Bone marrow (tissue), 2 donors: ENCODE data around the gene ADH1C.
"Not testable (repeated sequence)": the region's sequence is repeated elsewhere in the genome, so short reads cannot be mapped to it uniquely, and the experiment has no call there.

Experiments
- DNase-seq, 2 donors: peaks; one replicate each; lab custom pipeline; 2025; lab: John Stamatoyannopoulos, UW

Gene ADH1C

DNA sequence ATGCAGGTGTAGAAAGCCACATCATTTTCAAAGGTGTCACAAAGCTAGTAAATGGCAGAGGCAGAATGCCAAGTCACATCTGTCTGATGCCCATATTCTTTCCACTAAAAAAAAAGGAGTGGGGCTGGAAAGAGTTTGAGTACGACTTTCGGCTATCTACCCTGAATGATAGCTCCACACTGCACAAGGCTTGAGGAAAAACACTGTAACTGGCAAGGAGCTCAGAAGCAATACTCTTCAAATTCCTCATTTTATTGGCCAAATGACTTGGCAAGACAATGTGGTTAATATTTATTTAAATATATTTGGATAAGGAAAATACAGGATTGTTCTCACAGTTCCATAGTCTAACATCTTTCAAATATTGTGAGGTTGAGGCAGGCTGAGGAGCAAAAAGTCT, 5.4 kb upstream of the ADH1C start:
- no peak for DNase-seq

DNA sequence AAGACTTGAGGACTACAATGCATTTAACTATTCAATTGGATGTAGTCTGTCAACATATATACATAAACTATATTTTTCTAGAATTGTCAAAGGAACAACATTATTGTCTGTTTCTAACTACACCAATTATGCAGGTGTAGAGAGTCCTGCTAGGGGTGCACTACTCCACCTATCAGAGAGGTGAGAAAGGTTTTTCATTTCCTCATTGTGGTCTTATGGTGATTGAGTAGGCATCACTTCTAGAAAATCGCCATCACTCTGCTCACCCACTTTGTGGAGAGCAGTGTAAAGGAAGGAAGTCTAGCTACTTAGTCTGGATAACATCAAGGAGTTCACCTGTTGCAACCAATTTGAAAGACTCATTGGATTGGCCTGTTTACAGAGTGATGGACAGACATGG, 4.4 kb upstream of the ADH1C start:
- no peak for DNase-seq

DNA sequence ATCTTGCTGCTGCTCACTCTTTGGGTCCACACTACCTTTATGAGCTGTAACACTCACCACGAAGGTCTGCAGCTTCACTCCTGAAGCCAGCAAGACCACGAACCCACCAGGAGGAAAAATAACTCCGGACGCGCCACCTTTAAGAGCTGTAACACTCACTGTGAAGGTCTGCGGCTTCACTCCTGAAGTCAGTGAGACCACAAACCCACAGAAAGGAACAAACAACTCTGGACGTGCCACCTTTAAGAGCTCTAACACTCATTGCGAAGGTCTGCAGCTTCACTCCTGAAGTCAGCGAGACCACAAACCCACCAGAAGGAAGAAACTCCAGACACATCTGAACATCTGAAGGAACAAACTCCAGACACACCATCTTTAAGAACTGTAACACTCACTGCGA, 3.6 kb upstream of the ADH1C start:
- not testable (repeated sequence) for DNase-seq

DNA sequence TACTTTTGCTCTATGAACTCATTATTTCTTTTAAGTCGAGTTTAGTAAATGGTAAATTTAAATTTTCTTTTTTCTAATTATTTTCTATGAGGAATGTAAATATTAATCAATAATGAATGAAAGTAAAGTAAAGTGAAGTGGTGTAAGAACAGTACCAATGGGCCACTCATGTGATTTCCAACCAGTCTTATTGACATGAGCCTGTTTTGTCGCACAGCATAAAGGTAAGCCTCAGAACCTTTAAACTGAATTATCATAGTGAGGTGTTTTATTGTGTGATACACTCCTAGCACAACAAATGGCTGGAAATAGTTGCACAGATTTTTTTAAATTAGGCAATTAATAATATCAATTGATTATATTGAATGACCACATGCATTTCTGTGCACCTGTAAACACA, 1.1 kb downstream of the ADH1C start:
- DNase-seq, result no peak

DNA sequence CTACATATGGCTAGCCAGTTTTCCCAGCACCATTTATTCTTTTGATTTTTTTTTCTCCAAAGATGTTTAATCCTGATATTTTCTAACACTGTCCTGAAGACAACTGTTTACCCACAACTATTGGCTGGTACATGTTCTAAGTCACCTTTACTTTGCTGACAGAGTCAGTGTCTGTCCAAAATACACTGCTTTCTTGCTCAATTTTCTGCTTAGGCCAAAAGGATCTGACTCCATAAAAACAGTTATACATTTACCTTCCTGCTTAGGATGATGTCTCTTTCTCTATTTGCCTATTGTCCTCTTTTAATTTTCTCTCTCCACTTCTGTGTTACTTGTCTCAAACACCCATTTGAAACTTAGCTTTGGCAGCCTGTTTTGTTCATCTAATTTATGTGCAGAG, 3.2 kb downstream of the ADH1C start:
- DNase-seq, result no peak

DNA sequence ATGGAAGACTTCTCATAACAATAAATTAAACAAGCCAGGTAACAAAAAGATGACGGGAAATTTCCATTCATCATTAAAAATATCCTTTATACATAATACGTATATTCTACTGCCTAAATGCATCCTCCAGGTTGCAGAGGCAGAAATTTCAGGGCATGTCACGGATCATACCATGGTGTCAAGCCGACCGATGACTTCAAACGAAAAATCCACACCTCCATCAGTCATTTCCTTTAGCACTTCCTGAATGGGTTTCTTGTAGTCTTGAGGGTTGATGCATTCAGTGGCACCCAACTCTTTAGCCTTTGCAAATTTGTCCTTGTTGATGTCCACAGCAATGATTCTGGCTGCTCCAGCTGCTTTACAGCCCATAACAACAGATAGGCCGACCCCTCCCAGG, 9.9 kb downstream of the ADH1C start:
- DNase-seq, result not testable (repeated sequence)

DNA sequence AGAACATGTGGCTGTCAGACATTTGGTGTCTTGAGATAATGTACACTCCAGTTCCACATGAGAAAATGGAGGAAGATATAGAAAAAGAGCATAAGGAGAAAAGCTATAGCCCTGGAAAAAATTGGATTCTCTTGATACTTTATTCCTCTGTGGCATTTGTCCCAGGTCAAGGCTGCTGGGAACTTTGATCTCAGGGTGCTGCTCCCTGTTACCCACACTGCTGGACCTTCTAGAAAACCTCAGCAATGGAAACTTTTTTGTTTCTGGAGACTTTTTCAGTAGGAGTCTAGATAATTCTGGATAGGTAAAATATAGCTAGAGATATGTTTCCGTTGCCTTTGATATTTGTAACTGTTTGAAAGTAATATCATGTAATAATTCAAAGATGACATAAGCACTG, 11.1 kb downstream of the ADH1C start:
- no peak for DNase-seq

DNA sequence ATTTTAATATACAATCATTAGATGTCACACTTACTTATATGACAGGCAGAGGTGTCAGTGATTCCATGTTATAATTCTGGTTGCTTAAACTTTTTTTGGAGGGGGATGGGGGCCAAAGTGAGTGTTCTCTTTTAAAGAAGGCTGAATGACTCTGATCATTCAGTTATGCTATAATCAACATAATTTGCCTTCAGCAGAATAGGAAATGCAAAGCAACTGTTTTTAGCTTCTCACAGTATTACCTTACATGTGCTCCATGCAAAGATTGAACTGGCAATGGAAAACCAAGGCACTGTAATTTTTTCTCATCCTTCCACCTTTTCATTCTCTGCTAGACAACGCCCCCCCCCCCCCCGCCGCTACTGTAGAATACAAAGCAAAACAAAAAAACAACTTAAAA, 13.4 kb downstream of the ADH1C start:
- DNase-seq, result no peak

DNA sequence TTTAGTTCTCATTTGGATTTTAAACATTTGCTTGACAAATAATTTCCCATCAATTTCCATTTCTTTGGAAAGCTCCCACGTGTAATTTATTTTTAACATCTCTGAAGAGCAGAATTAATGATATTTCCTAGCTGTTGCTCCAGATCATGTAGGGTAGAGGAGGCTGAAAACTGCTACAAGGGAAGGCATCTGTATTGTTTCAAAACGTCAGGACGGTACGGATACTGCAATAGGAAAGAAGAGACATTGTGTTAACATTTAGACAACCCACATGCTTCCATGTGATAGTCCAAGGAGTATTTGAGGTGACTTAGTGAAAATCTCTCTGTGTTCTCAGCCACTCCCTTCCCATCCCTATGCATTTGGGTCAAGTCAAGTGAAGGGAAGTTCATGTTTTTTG, 16.0 kb downstream of the ADH1C start:
- DNase-seq, result no peak

DNA sequence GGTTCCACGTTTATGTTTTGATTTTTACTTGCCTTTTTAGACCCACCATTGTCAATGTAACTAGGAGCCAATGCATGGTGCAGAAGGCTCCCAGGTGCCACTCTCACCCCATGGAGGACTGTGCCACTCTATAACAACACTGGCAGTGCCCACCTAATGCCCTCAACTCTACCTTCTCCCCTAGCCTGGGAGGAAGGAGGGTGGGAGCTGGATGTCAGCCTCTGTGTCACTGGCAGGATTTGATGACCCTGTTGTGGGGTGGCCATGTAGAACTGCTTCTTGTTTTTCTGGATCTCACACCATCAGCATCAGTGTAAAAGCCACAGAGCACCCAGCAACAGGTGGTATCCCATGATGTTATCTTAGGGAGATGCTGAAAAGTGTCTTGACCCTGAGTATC, 17.7 kb downstream of the ADH1C start:
- DNase-seq, result no peak

DNA sequence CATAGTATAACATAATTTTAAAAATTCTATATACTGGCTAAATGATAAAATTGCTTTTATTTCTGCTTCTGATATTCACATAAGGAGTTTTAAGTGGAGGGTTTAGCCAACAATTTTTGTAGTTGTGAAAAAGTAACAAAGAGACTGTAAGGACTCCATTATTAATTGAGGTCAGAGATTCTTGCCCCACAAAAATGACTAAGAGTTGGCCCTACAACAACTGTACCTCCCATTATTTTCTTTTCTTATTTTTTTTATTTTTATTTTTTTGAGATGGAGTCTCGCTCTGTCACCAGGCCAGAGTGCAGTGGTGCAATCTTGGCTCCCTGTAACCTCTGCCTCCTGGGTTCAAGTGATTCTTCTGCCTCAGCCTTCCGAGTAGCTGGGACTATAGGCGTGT, 21.9 kb downstream of the ADH1C start:
- no peak for DNase-seq

DNA sequence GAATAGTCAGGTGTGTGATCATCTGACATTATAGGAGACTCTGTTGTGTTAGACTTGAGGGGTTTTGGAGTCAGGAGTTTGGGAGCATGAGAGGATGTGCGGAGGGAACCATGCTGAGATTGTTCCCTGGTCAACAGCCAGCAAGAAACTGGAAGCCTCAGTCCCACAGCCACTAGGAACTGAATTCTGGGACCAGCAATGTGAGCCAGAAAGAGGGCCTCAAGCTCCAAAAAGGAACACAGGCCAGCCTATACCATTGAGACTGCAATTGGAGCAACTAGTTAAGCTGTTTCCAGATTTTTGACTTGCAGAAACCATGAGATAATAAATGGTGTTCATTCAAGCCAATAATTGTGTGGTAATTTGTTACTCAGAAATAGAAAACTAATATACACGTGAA, 22.7 kb downstream of the ADH1C start:
- no peak for DNase-seq

DNA sequence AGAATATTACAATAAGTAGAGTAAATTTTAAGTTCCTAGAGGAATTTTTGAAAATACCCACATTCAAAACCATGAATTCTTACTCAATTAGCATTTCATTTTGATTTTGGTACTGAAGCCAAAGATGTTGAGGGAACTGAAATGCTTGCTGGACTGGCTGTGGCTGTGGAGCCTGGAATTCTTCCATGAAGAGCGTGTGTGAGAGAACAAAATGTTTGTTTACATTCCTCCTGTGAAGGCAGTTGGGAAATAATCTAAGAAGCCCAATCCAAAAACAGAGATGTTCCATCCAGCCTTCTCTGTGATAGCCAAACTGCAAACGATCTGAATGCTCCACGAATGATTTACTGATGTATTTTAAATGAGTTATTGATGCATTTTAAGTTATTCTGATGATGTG, 27.6 kb downstream of the ADH1C start:
- no peak for DNase-seq

DNA sequence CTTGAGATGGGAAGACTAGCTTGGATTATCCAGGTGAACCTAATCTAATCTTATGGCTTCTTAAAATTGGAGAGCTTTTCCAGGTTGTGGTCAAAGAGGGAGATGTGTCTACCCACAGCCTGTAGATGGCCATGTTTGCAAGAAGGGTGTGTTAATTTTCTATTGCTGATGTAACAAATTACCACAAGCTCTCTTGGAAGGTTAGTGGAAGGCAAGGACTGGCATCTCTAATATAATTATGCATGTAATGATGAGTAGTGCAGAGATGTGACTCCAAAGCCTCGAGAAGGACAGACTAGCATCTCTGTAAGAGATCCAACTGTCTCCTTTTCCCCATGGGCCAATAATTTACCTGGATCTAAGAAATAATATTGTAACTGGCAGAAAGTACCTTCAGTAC, 28.2 kb downstream of the ADH1C start:
- no peak for DNase-seq

DNA sequence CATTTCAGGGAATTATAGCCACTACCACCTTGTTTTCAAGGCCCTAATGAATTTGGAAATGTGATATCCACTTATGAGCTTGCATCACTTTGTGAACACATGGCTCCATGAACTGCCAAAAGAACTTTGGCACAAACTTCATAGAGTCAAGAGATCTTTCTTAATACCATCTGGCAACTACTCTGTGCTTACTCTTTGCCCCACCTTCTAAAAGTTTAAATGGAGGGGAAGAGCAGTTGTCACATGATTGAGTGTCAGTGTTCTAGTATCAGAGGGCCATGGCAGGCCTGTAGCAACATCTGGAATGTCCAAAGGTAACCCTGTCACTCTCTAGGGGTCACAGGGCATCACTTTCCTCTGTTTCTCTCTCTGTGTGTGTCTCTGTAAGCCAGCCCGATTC, 28.8 kb downstream of the ADH1C start:
- no peak for DNase-seq

DNA sequence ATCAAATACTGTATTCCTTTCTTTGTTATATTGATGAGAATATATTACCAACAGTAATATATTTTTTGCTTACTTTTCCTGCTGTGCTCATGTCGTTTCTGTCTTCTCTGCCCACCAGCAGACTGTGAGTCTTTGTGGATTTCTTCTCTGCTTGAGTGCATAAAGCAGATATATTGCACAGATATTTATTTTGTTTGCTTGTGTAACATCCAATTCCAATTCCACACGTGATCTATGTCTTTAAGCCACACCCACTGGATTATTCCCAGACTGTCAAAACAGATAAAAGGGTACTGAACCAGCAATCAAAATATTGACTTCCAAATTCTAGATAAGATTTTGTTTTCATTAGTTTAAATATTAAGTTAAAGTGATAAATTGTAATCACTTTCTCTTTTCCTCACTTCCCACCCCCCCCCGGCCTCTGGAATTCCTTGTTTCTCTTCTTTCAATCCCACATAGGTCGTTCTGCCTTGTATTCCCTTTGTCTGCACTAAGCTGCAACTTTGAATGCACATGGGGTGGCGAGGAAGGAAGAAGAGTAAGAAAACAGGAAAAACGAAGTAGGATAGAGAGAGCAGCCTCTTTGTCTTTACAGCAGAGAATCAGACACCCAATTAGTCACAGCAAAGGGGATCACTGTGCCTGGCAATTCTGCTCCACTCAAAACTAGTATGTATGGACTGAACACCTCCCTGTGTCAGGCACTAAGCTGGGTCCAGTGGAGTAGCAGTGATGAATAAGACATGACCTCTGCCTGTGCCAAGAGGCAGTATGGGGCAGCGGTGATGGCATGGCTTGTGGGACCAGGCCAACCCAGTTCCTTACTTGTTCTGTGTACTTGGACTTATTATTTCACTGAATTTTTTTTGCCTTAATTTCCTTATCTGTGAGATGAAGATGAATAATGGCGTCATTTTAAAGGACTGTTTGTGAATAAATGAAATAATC, 31.0 kb downstream of the ADH1C start, which contains the start of gene ADH1B:
TSS of gene ADH1B (minus strand) at position 161 of the 951 bp plus-strand sequence. CDS start at position 91, 70 bp downstream.
- DNase-seq, result no peak

DNA sequence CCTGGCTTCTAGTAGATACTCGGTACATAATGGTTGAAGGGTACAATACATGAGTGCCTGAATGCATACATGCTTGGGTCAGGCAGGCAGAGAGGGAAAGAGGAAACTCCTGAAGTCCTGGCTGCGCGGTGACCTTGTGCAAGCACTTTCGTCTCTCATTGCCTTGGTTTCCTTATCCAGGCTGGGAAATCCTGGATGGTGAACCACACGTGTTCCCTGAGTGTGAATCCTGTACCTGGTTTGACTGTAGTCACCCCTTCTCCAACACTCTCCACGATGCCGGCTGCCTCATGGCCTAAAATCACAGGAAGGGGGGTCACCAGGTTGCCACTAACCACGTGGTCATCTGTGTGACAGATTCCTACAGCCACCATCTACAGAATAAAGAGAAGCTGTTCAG, 34.7 kb downstream of the ADH1C start:
- DNase-seq, result not testable (repeated sequence)

DNA sequence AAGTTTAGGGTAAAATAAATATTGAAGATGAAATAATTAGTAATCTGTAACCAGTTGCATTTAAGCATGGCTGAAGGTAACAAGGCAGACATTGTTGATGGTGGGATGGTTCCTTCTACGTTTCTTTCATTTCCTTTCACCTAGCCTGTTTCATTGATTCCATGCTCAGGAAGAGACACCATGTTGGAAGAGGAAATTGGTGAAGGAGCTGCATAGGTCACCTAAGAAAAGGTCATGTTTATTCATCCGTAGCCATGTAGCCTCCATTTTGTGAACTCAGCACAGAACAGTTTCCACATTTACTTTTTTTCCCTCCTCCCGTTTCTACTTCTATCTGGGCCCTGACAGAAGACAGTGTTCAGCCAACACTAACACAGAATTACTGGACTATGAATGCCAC, 35.2 kb downstream of the ADH1C start:
- DNase-seq, result no peak

DNA sequence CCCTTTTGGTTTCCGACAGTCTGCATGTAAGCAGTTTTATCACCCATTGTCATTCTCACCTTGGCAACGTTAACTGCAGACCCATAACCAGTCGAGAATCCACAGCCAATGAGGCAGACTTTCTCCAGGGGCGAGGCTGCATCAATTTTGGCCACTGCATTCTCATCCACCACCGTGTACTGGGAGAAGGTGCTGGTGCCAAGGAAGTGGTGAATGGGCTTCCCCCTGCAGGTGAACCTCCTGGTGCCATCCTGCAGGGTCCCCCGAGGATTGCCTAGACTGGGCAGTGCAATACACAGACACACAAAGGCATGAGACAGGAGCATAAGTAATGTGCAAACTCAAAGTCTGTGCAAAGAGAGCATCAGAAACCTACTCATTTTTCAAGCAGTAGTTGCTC, 36.7 kb downstream of the ADH1C start:
- no peak for DNase-seq

DNA sequence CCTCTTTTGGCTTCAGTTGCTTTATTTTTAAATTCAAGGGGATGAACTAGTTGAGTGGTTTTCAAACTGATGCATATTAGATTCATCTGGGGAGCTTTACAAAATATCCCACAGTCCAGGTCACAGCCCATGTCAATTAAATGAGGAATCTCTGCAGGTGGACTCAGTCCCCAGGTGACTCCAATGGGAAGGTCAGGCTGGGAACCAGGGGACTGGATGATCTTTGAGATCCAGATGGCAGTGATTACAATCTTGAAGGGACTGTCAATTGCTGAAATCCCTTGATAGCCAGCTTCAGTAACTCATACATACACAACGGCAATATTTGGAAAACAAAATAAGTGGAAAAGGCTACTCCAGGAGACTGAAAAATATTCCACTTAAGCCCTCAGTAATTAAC, 38.3 kb downstream of the ADH1C start:
- DNase-seq, result no peak

DNA sequence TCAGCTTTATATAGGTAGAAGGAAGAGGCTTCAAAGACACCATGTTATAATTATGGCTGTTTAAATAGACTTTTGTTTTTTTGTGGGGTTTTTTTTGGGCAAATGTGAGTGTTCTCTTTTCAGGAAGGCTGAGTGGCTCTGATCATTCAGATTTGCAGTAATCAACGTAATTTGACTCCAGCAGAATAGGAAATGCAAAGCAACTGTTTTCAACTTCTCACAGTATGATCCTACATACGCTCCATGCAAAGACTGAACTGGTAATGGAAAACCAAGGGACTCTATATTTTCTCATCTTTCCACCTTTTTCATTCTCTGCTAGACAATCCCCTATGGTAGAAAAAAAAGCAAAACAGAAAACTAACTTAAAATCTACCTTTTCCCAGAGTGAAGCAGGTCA, 42.2 kb downstream of the ADH1C start:
- no peak for DNase-seq

DNA sequence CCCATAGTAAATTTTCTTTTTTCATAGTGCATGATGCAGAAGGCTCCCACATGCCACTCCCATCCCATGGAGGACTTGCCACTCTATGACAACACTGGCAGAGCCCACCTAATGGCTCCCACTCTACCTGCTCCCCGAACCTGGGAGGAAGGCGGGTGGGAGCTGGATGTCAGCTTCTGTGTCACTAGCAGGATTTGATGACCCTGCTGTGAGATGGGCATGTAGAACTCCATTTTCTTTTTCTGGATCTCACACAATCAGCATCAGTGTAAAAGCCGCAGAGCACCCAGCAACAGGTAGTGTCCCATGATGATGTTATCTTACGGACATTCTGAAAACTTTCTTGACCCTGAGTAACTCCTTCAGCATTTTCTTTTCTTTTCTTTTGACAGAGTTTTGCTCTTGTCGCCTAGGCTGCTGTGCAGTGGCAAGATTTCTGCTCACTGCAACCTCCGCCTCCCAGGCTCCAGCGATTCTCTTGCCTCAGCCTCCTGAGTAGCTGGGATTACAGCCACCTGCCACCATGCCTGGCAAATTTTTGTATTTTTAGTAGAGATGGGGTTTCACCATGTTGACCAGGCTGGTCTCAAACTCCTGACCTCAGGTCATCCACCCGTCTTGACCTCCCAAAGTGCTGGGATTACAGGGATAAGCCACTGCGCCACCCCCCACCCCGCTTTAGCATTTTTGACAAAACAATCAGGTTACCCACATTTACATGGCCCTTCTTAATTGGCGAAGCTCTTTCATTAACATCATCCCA, 46.7 kb downstream of the ADH1C start:
- DNase-seq, result no peak
